ENCODE data around the gene MAP7D3.
"Not testable (repeated sequence)": the region's sequence is repeated elsewhere in the genome, so short reads cannot be mapped to it uniquely, and the experiment has no call there.

MAP7D3 gene

GRCh38 chrX:136250191-136251040 is 784 bp downstream of the MAP7D3 start:
- DNase-seq (ENCODE audit: low read depth): no peak

- no peak for DNase-seq (ENCODE audit: low read depth)
Measured at GRCh38 chrX:136246201-136246600, 5.0 kb downstream of the MAP7D3 start.

GRCh38 chrX:136237849-136238248 is 13.4 kb downstream of the MAP7D3 start:
- not testable (repeated sequence) for DNase-seq (ENCODE audit: low read depth)

GRCh38 chrX:136237074-136237473 is 14.1 kb downstream of the MAP7D3 start:
- no peak for DNase-seq (ENCODE audit: low read depth)

- DNase-seq (ENCODE audit: low read depth): no peak
Measured at GRCh38 chrX:136228839-136229207, 22.4 kb downstream of the MAP7D3 start.

- no peak for DNase-seq (ENCODE audit: low read depth)
Measured at GRCh38 chrX:136227948-136228838, 23.0 kb downstream of the MAP7D3 start.

- DNase-seq (ENCODE audit: low read depth): no peak
Measured at GRCh38 chrX:136227074-136227473, 24.1 kb downstream of the MAP7D3 start.

- DNase-seq (ENCODE audit: low read depth): no peak
Measured at GRCh38 chrX:136221851-136222513, 29.2 kb downstream of the MAP7D3 start.

- no peak for DNase-seq (ENCODE audit: low read depth)
Measured at GRCh38 chrX:136220951-136221350, 30.2 kb downstream of the MAP7D3 start.

GRCh38 chrX:136220540-136220939 is 30.7 kb downstream of the MAP7D3 start:
- DNase-seq (ENCODE audit: low read depth): no peak

GRCh38 chrX:136219893-136220292 is 31.3 kb downstream of the MAP7D3 start:
- DNase-seq (ENCODE audit: low read depth): no peak

- DNase-seq (ENCODE audit: low read depth): no peak
Measured at GRCh38 chrX:136215559-136215958, 35.6 kb downstream of the MAP7D3 start.

- DNase-seq (ENCODE audit: low read depth): peak; percentile 70
Measured at GRCh38 chrX:136214551-136214950, 36.6 kb downstream of the MAP7D3 start.

GRCh38 chrX:136212557-136213111 is 38.6 kb downstream of the MAP7D3 start:
- DNase-seq (ENCODE audit: low read depth): no peak

GRCh38 chrX:136211766-136212556 is 39.2 kb downstream of the MAP7D3 start:
- no peak for DNase-seq (ENCODE audit: low read depth)

GRCh38 chrX:136210806-136211205 is 40.4 kb downstream of the MAP7D3 start:
- no peak for DNase-seq (ENCODE audit: low read depth)

- no peak for DNase-seq (ENCODE audit: low read depth)
Measured at GRCh38 chrX:136210243-136210642, 41.0 kb downstream of the MAP7D3 start.

GRCh38 chrX:136209751-136210150 is 41.4 kb downstream of the MAP7D3 start:
- DNase-seq (ENCODE audit: low read depth): no peak

GRCh38 chrX:136209016-136209738 is 42.0 kb downstream of the MAP7D3 start:
- DNase-seq (ENCODE audit: low read depth): no peak

- DNase-seq (ENCODE audit: low read depth): no peak
Measured at GRCh38 chrX:136207546-136207945, 43.7 kb downstream of the MAP7D3 start.

- no peak for DNase-seq (ENCODE audit: low read depth)
Measured at GRCh38 chrX:136206916-136207315, 44.3 kb downstream of the MAP7D3 start.
